Mucosa of descending colon (tissue), 3 donors: ENCODE results near the gene GRM8. TPM values are rescaled to one million over a fixed set of nuclear protein-coding genes. Genes with fewer than 3 reads are reported as not detected.

Source experiments
- ATAC-seq: fragments of 200-7000 bp; cut with Tn5 transposase; one replicate; pipeline ENCODE4 v1.9.1; 2020; ENCODE audit warnings: mild to moderate bottlenecking, moderate library complexity
- DNase-seq, 3 donors: peaks; one replicate each; pipeline ENCODE4 v3.0.0-alpha.2; 2020
- H3K36me3 ChIP-seq: fragments of 200-600 bp; one replicate; pipeline ENCODE4 v1.8.0; 2021; ENCODE audit warnings: low read depth, mild to moderate bottlenecking
- H3K4me1 ChIP-seq: fragments of 200-600 bp; one replicate; pipeline ENCODE4 v1.8.0; 2021; ENCODE audit warnings: low read depth, mild to moderate bottlenecking
- H3K4me3 ChIP-seq: fragments of 200-600 bp; one replicate; pipeline ENCODE4 v1.8.0; 2021; ENCODE audit warnings: mild to moderate bottlenecking
- H3K9me3 ChIP-seq: fragments of 200-600 bp; one replicate; pipeline ENCODE4 v1.8.0; 2021; ENCODE audit warnings: mild to moderate bottlenecking
- CTCF ChIP-seq: fragments of 200-600 bp; IDR thresholded peaks from one replicate; pipeline ENCODE4 v1.8.0; 2022; ENCODE audit warnings: antibody characterized with exemption, mild to moderate bottlenecking
- intact Hi-C, 2 donors: fragments of 100-400 bp; cut with DNase I in 1 of 2; cut with micrococcal nuclease in 1 of 2; formaldehyde crosslinking; loops; one replicate each; pipeline versions ENCODE4 v1.11.0 to v1.11.1; 2022; cut with DNase I, micrococcal nuclease
- total RNA-seq, 3 donors: library from RNA; stranded (reverse); fragmentation: NEBNext Ultra II Directional in 2 of 3; extraction: Animal tissue kit (Norgen Biotek cat#: 25700) in 2 of 3; gene quantifications; one replicate each; pipeline versions ENCODE4 v1.2.1 to v1.2.4, GENCODE V29; 2021 to 2023
- donor health status: DM: no; HTN: no; CAD: no; lungs with moderate emphysema.
- donor health status: DM: no; HTN: no; CAD: no.
- donor health status: DM: no; HTN: yes; CAD: no.

The GRM8 gene
- total RNA-seq, 3 donors from 2014 or later, result 0.41 to 9.2 (median 4.4) TPM

- no peak for ATAC-seq
- Histone ChIP-seq H3K4me3 (no peak overlapping the region), H3K4me1 (no peaks in the 10 kb centered on the region), H3K9me3 (no peaks in the 10 kb centered on the region), H3K36me3 (no peaks in the 10 kb centered on the region)
- peak in 1 of 3 donors; percentile 39 for DNase-seq
- TF ChIP-seq CTCF, result no peak
- intact Hi-C loops, result no loop called here
Observed at GRCh38 chr7:126806614-126807013, 446.1 kb downstream of the GRM8 start.

GRCh38 chr7:126805351-126805750 lies 447.4 kb downstream of the GRM8 start:
- no peak for TF ChIP-seq CTCF
- Histone ChIP-seq H3K4me3 (no peak overlapping the region), H3K9me3 (no peaks in the 10 kb centered on the region), H3K4me1 (no peaks in the 10 kb centered on the region), H3K36me3 (no peaks in the 10 kb centered on the region)
- intact Hi-C loops, result no loop called here
- no peak for DNase-seq
- no peak for ATAC-seq

GRCh38 chr7:126804604-126805003 lies 448.1 kb downstream of the GRM8 start:
- TF ChIP-seq CTCF, result no peak
- no peaks in the 10 kb centered on the region for H3K4me1 ChIP-seq
- intact Hi-C loops, result no loop called here
- no peak overlapping the region for H3K4me3 ChIP-seq
- no peak for DNase-seq
- H3K36me3 ChIP-seq, result no peaks in the 10 kb centered on the region
- H3K9me3 ChIP-seq, result no peaks in the 10 kb centered on the region
- no peak for ATAC-seq

- no peak for TF ChIP-seq CTCF
- DNase-seq (no peak), ATAC-seq (no peak)
- H3K9me3 ChIP-seq, result no peaks in the 10 kb centered on the region
- no peak overlapping the region for H3K4me3 ChIP-seq
- H3K4me1 ChIP-seq, result no peaks in the 10 kb centered on the region
- H3K36me3 ChIP-seq, result no peaks in the 10 kb centered on the region
- intact Hi-C loops, result no loop called here
Observed at GRCh38 chr7:126803990-126804389, 448.8 kb downstream of the GRM8 start.

- no peaks in the 10 kb centered on the region for H3K9me3 ChIP-seq
- H3K4me3 ChIP-seq, result no peak overlapping the region
- TF ChIP-seq CTCF, result peak; percentile 21
- ATAC-seq (peak; percentile 87), DNase-seq (peak in 1 of 3 donors; percentile 85)
- no peaks in the 10 kb centered on the region for H3K4me1 ChIP-seq
- H3K36me3 ChIP-seq, result no peaks in the 10 kb centered on the region
- intact Hi-C loops, result no loop called here
Observed at GRCh38 chr7:126803060-126803665, 449.6 kb downstream of the GRM8 start.

- Histone ChIP-seq H3K9me3 (no peaks in the 10 kb centered on the region), H3K4me1 (no peaks in the 10 kb centered on the region), H3K36me3 (no peaks in the 10 kb centered on the region), H3K4me3 (no peak overlapping the region)
- intact Hi-C loops, result no loop called here
- no peak for DNase-seq
- no peak for TF ChIP-seq CTCF
- ATAC-seq, result no peak
Observed at GRCh38 chr7:126801733-126802132, 451.0 kb downstream of the GRM8 start.
